HepG2 (cell line): ENCODE data around the gene GAREM2. TPM values are rescaled to one million over a fixed set of nuclear protein-coding genes. Genes with fewer than 3 reads are reported as not detected.
A peak's percentile ranks its signal among the peaks of the same experiment; 100 is the strongest.

ENCODE experiments used
- ARID2 ChIP-seq: sonication (generic); formaldehyde crosslinking; IDR thresholded peaks from 2 replicates; pipeline ENCODE4 v1.8.1; 2022; ENCODE audit warnings: mild to moderate bottlenecking, missing genetic modification reagents, borderline replicate concordance
- ARNT ChIP-seq: fragments of 450-650 bp; IDR thresholded peaks from 2 replicates; pipeline ENCODE4 v1.6.1; 2017
- BATF2 ChIP-seq: sonication (generic); formaldehyde crosslinking; IDR thresholded peaks from 2 replicates; pipeline ENCODE4 v1.8.0; 2022; ENCODE audit warnings: mild to moderate bottlenecking, missing genetic modification reagents, moderate library complexity
- CHD2 ChIP-seq: IDR thresholded peaks from 2 replicates; pipeline ENCODE4 v1.6.1; 2011; ENCODE audit warnings: low read depth, low read length, improper control_type of control experiment
- LBX2 ChIP-seq: sonication (generic); formaldehyde crosslinking; IDR thresholded peaks from 2 replicates; pipeline ENCODE4 v1.5.0; 2020; ENCODE audit warnings: missing genetic modification reagents, mild to moderate bottlenecking, borderline replicate concordance
- MAFF ChIP-seq: IDR thresholded peaks from 2 replicates; pipeline ENCODE4 v1.6.1; 2011; ENCODE audit warnings: low read depth, low read length, improper control_type of control experiment
- MTA1 ChIP-seq: sonication (generic); formaldehyde crosslinking; IDR thresholded peaks from 2 replicates; pipeline ENCODE4 v1.4.0; 2020; ENCODE audit warnings: missing genetic modification reagents, mild to moderate bottlenecking, borderline replicate concordance
- NONO ChIP-seq, 2 experiments: fragments of 450-650 bp in 1 of 2; sonication (generic) in 1 of 2; formaldehyde crosslinking in 1 of 2; IDR thresholded peaks in 1 of 2; conservative IDR thresholded peaks in 1 of 2; 2 replicates each; pipeline versions ENCODE4 v1.6.1 to v1.8.0; 2017 to 2022; ENCODE audit warnings: mild to moderate bottlenecking in 1 of 2, missing genetic modification reagents in 1 of 2, moderate library complexity in 1 of 2
- NR0B2 ChIP-seq: sonication (generic); formaldehyde crosslinking; IDR thresholded peaks from 2 replicates; pipeline ENCODE4 v1.4.0; 2020; ENCODE audit warnings: mild to moderate bottlenecking, missing genetic modification reagents
- POLR2AphosphoS2 ChIP-seq: IDR thresholded peaks from 2 replicates; pipeline ENCODE4 v1.6.1; 2011; ENCODE audit warnings: low read depth, low read length, improper control_type of control experiment
- SKIL ChIP-seq: sonication (generic); formaldehyde crosslinking; IDR thresholded peaks from 2 replicates; pipeline ENCODE4 v1.8.0; 2022; ENCODE audit warnings: missing genetic modification reagents, mild to moderate bottlenecking, moderate library complexity, borderline replicate concordance
- STAG1 ChIP-seq: sonication (generic); formaldehyde crosslinking; IDR thresholded peaks from 2 replicates; pipeline ENCODE4 v1.4.0; 2020; ENCODE audit warnings: missing genetic modification reagents
- TFDP1 ChIP-seq: IDR thresholded peaks from 2 replicates; pipeline ENCODE4 v1.6.1; 2016; ENCODE audit warnings: missing compliant biosample characterization, missing genetic modification reagents, borderline replicate concordance
- U2AF1 ChIP-seq: fragments of 200-400 bp; formaldehyde crosslinking; optimal IDR thresholded peaks from 2 replicates; pipeline ENCODE3; 2017; ENCODE audit warnings: mild to moderate bottlenecking, low read depth, low read length
- ZFP90 ChIP-seq: sonication (generic); formaldehyde crosslinking; IDR thresholded peaks from 2 replicates; pipeline ENCODE4 v1.8.0; 2022; ENCODE audit warnings: missing genetic modification reagents, mild to moderate bottlenecking, inconsistent platforms, borderline replicate concordance
- ZNF441 ChIP-seq: sonication (generic); formaldehyde crosslinking; IDR thresholded peaks from 2 replicates; pipeline ENCODE4 v1.7.0; 2021; ENCODE audit warnings: missing genetic modification reagents, borderline replicate concordance
- ZNF446 ChIP-seq: sonication (generic); formaldehyde crosslinking; IDR thresholded peaks from 2 replicates; pipeline ENCODE4 v1.5.0; 2020; ENCODE audit warnings: mild to moderate bottlenecking, missing genetic modification reagents
- ZNF589 ChIP-seq: sonication (generic); formaldehyde crosslinking; conservative IDR thresholded peaks from 2 replicates; pipeline ENCODE4 v1.8.0; 2022; ENCODE audit warnings: mild to moderate bottlenecking, moderate library complexity, missing genetic modification reagents
- ZNF605 ChIP-seq: sonication (generic); formaldehyde crosslinking; IDR thresholded peaks from 2 replicates; pipeline ENCODE4 v1.8.0; 2022; ENCODE audit warnings: mild to moderate bottlenecking, missing genetic modification reagents
- ZNF7 ChIP-seq: IDR thresholded peaks from 2 replicates; pipeline ENCODE4 v1.6.1; 2016; ENCODE audit warnings: missing biosample characterization, missing genetic modification reagents
- polyA plus RNA-seq, 8 experiments: library from polyadenylated mRNA; depleted of rRNA in 3 of 8; stranded (reverse) in 7 of 8; unstranded in 1 of 8; fragments of >200 nt; fragmentation: Illumina TruSeq in 4 of 8; extraction: Trizol in 4 of 8; gene quantifications; 2 replicates each; pipeline versions ENCODE4 v1.2.1 to v1.2.3, GENCODE V29; 2011 to 2016; ENCODE audit warnings: low read depth in 4 of 8, missing spikeins in 1 of 8, mixed read lengths in 1 of 8; ENCODE audit not compliant: insufficient read depth in 1 of 8
- total RNA-seq, 5 experiments: library from RNA; depleted of rRNA; stranded (reverse); fragments of >200 nt; fragmentation: Illumina TruSeq; extraction: Trizol; gene quantifications; 2 replicates each; pipeline ENCODE4 v1.2.3, GENCODE V29; 2016; ENCODE audit warnings: low read depth in 1 of 5
- TF ChIP-seq, protein P1 (sequence below): IDR thresholded peaks from 2 replicates; pipeline ENCODE4 v1.6.1; 2012; ENCODE audit warnings: low read depth, low read length, improper control_type of control experiment
- TF ChIP-seq, protein P2 (sequence below): sonication (generic); formaldehyde crosslinking; IDR thresholded peaks from 2 replicates; pipeline ENCODE4 v1.5.0; 2020; ENCODE audit warnings: missing genetic modification reagents

GAREM2 gene
- total and polyA plus RNA-seq, 2 of the 13 experiments (the other 11 are each of a cell fraction or from before 2014, with no cell fraction given): 0.29 to 0.38 TPM

GRCh38 chr2:26184555-26185303 lies 11.8 kb downstream of the GAREM2 start (continued):
- TF ChIP-seq LBX2 (no peak), STAG1 (CRISPR knock-in tag) (peak; percentile 26; the same call in 1 of the 2 replicates), BATF2 (CRISPR knock-in tag) (0 out of 2 replicates have a peak, but pooled peaks have one; percentile 35), NR0B2 (no peak), POLR2AphosphoS2 (no peak), ZNF7 (no peak), ARID2 (CRISPR knock-in tag) (no peak), TFDP1 (CRISPR knock-in tag) (peak; percentile 67; the same call in 1 of the 2 replicates), U2AF1 (no peak), ZNF605 (CRISPR knock-in tag) (no peak), ARNT (no peak), ZFP90 (CRISPR knock-in tag) (no peak), NONO (IDR thresholded peaks at IDR 0.05) (no peak), NONO (CRISPR knock-in tag; conservative IDR thresholded peaks at IDR 0.05) (peak; percentile 52; the same call in 1 of the 2 replicates), ZNF446 (CRISPR knock-in tag) (no peak), SKIL (CRISPR knock-in tag) (no peak), CHD2 (no peak), MTA1 (CRISPR knock-in tag) (no peak), ZNF441 (no peak), ZNF589 (CRISPR knock-in tag) (no peak), MAFF (no peak)
- TF ChIP-seq, protein P1, sequence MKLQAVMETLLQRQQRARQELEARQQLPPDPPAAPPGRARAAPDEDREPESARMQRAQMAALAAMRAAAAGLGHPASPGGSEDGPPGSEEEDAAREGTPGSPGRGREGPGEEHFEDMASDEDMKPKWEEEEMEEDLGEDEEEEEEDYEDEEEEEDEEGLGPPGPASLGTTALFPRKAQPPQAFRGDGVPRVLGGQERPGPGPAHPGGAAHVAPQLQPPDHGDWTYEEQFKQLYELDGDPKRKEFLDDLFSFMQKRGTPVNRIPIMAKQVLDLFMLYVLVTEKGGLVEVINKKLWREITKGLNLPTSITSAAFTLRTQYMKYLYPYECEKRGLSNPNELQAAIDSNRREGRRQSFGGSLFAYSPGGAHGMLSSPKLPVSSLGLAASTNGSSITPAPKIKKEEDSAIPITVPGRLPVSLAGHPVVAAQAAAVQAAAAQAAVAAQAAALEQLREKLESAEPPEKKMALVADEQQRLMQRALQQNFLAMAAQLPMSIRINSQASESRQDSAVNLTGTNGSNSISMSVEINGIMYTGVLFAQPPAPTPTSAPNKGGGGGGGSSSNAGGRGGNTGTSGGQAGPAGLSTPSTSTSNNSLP: no peak
- TF ChIP-seq, protein P2, sequence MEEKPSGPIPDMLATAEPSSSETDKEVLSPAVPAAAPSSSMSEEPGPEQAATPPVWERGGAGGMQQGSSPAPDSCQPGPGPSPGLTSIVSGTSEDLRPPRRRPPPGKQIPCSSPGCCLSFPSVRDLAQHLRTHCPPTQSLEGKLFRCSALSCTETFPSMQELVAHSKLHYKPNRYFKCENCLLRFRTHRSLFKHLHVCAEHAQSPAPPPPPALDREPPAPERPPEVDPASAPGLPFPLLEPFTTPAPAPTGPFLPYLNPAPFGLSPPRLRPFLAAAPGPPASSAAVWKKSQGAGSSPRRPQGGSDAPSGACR (CRISPR knock-in tag): no peak
